HG03095 (cell line): ENCODE data around the gene KCNQ2.

Source experiments
- ATAC-seq: cut with Tn5 transposase; IDR thresholded peaks from one replicate; pipeline ENCODE4 v1.9.1; 2021; ENCODE audit warnings: moderate library complexity; ENCODE audit not compliant: unreplicated experiment

KCNQ2 gene

DNA sequence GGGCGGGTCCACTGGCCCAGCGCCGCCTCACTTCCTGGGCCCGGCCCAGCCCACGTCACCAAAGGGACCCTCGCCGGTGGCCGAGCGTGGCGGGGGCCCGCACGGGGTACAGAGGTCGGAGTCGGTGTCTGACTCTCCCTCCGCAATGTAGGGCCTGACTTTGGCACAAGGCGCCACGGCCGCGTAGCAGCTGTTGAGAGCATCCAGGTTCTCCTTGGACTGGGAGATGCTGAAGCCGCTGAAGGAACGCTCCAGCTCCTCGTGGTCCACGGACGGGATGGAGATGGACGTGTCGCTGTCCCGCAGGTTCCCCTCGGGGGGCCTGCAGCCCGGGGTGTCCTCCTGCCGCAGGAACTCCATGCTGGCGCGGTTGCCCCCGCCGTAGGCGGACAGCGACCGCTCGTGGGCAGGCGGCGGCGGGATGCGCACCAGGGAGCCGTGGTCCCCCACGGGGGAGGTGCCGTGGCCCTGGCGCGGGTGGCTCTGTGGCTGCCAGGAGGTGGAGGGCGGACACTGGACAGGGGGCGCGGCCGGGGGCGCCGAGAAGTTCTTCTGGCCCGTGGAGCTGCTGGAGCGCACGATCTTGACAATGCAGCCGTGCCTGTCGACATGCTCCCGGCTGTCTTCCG, 65.7 kb downstream of the KCNQ2 start:
- no peak for ATAC-seq

DNA sequence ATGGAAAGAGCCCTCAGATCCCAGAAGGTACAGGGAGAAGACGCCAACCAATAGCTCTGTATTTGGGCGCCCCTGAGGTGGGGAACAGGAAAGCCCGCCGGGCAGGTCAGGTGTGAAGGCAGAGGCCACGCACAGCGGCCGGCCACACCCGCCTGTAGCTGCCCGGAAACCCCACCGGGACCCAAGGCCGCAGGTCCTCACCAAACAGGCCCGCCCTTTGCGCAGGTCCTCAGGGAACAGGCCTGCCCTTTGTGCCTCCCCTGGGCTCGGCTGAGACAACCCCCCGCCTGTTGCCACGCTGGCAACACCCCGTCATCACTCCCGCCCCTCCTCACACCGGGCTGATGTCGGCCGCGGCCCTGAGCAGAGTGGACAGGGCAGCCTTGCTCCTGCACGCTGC, 66.4 kb downstream of the KCNQ2 start:
- no peak for ATAC-seq

DNA sequence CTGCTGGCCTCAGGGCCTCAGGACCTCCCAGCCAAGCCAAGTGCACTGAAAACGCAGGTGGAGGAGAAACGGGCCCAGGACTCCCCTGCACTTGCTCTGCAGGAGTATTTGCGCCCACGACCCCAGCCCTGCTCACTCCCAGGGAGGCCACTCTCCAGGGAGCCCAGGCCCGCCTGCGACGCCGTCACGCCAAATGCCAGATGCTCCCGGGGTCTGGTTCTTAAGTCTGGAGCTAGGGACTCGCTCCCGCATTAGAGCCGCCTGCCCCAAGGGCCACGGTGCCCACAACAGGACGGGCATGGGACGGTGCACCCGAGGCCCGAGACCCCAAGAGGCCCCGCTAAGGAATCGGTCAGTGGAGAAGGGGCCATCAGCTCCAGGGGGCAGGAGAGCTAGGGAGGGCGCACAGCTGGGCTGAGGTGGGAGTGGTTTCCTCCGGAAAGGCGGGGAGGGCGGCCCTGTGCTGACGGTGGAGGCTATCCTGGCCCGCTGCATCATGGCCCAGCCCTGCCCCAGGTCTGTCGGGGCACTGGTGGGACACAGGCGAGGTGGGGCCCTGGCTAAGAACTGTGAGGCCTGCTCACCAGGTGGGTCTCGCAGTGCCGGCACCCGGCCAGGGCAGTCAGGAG, 67.2 kb downstream of the KCNQ2 start:
- ATAC-seq: no peak

DNA sequence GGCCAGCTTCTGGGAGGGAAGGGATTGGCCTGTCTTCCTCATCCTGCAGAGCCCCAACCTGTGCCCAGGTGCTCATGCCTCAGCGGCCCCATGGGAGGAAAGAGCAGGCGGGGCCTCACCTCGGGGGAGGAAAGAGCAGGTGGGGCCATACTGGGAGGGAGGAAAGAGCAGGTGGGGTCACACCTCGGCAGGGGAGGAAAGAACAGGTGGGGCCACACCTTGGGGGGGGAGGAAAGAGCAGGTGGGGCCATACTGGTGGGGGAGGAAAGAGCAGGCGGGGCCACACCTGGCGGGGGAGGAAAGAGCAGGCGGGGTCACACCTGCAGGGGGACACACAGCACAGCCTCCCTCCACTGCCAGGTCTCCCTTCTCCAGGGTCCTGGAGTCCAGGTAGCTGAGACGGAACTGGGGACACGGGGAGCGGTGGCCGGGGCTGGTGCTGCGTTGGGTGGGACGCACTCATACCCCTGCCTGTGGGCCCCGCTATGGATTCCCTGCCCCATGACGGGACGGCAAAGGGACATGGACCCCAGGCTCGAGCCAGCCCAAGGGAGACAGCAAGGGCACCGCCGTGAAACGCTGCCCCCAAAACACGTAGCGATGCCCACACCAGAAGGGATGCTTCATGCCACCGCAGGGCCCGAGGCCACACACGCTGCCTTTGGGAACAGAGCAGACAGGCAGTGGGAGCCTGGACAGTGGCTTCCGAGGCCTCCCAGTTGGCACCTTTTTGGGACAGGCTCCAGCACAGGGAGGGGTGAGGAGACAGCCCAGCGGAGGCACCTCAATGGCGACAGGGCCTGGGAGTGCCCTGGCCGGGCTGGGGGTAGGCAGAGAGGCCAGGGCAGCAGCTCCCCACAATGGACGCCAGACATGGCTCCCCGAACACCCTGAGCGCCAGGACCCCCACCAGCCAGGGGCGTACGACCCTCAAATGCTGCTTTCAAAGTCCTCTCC, 68.0 kb downstream of the KCNQ2 start:
- no peak for ATAC-seq

DNA sequence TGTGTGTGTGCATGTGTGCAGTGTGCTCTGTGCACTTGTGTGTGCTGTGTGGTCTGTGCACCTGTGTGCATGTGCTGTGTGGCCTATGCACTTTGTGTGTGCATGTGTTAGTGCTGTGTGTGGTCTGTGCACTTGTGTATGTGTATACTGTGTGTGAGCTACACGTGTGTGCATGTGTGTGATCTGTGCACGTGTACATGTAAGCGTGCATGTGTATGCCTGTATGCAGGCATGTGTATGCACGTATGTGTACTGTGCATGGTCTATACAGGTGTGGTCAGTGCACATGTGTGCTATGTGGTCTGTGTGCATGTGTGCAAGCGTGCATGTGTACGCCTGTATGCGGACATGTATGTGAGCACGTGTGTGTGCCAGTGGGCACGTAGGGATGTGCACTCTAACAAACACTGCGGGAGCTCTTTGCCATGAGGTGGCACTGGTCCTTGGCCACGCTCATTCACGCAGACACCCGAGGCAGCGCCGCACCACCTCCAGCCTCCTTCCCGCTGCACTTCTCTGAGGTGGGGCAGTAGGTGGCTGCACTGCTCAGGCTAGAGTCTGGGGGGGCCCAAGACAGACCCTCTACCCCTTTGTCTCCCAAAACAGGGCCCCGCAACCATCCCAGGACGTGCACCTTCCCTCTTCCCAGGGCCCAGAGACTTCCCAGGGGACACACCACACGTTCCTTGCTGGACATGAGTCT, 68.9 kb downstream of the KCNQ2 start:
- ATAC-seq: no peak

DNA sequence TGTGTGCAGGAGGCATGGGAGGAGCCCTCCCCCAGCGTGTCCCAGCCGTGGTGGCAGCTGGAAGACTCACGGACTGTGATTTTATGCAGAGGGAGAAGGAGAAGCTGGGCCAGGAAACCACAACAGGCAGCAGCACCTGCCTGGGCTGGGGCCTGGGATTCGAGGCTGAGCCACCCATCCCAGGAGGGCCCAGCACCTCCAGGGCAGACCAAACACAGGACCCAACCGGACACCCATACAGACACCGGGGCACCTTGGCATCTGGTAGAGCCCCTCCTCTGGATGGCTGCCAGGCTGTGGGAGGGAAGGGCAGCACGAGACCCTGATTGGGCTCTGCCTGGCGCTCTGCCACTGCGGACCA, 69.6 kb downstream of the KCNQ2 start:
- ATAC-seq: no peak

DNA sequence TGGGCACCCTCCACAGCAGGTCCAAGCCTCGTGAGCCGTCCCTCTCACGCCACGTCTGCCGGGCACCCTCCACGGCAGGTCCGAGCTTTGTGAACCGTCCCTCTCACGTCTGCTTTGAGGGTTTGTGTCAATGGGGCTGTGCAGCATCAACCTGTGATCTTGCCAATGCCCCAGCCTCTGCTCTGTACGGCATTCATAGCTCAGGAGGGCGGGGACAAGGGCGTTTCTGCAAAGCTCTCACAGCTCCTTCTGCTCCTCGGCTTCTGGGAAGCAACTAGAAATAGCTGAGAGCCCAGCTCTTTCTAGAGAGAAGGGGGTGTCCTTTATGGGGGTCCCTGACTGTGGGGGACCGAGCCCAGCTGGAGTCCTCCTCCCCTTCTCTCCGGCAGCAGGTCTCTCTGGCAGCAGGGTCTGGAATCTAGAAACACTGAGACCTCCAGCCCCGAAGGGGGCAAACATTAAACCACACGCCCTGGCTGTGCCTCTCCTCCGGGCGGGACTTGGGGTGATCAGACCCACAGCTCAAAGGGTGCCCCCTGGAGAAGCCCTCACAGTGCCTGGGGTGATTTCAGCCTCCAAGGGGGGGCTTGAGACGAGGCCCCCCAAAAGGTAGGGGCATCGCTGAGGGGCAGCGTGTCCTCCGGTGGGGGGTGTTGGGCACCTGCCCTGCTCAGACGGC, 70.1 kb downstream of the KCNQ2 start:
- no peak for ATAC-seq

DNA sequence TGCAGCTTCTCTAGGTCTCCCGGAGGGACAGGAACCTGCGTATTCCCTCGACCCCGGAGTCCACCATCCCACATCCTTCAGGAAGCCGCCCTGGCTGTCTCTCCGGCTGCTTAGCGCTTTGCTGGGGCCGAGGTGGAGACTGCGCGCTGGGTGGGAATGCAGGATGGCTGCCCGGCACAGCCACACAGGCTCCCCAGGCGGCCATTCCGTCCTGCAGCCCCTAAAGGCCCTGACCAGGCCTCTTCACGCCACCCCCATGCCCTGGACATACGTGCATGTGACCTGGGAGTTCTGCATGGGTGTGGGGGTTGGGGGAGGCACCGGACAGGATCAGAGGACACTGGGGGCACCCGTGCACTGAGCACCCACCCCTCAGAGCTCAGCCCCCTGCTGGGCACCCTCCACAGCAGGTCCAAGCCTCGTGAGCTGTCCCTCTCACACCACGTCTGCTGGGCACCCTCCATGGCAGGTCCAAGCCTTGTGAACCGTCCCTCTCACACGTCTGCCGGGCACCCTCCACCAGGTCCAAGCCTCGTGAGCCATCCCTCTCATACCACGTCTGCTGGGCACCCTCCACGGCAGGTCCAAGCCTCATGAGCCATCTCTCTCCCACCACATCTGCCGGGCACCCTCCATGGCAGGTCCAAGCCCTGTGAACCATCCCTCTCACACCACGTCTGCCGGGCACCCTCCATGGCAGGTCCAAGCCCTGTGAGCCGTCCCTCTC, 70.9 kb downstream of the KCNQ2 start:
- ATAC-seq: no peak

DNA sequence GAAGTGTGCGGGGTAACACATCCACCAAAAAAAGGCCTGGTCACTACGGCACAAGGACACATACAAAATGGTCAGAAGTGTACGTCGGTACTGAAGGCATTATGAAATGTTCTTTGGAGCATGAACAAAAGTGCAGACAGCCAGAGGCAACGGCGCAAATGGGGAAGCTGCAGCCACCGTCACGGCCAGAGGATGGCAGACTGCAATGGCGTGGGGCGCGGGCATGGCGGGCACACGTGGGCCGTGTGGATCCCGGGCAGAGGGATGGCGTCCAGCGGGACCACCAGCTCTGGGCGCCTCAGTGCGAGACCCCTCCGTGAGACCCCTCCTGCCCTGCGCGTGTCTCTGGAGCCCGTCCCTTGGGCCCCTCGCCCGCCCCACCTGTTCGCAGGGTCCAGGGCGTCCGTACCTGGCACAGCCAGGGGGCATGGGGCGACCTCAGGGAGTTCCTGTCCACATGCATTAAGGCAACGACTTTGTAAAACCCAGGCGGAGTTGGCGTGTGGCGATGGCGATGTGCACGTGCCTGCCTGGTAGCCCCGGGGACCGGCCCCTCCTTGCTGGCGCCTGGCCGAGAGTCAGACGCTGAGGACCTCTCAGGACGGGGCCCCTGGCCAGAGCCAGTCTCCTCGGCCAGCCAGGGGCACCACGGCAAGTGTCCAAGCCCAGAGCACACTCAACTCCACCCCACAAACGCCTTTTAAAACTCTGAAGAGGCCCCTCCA, 71.8 kb downstream of the KCNQ2 start:
- ATAC-seq: no peak

DNA sequence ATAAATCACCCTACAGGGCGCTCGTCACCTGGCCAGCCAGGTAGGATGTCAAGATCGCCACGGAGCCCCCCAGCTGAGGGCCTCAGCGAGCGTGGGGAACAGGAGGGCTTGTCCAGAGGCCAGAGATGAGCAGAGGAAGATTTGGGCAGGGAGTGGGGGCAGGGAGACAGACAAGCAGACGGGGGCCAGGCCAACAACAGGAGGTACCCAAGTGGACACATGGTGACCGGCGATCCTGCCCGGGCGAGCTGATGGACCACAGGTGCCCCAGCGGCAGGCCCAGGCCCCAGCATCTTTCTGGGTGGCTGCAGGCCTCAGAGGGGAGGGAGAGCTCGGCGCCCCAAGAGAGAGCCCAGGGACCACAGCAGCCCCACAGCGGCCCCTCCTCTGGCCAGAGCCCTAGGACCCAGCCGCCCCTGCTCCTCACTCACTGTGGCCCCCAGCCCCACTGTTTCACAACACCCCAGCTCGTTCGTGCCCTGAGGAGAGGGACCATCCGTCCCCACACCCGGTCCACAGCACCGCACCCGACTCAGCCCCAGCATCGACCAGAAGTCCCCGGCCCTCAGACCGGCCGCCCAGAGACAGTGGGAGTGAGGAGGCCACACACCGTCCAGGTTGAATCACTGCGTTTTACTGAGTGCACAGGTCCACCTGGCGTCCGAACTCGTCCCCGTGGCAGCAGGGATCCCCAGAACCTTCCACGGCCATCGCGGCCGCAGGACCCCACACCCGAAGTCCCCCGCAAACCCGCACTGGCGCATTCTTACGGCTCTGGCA, 72.7 kb downstream of the KCNQ2 start:
- ATAC-seq: no peak

DNA sequence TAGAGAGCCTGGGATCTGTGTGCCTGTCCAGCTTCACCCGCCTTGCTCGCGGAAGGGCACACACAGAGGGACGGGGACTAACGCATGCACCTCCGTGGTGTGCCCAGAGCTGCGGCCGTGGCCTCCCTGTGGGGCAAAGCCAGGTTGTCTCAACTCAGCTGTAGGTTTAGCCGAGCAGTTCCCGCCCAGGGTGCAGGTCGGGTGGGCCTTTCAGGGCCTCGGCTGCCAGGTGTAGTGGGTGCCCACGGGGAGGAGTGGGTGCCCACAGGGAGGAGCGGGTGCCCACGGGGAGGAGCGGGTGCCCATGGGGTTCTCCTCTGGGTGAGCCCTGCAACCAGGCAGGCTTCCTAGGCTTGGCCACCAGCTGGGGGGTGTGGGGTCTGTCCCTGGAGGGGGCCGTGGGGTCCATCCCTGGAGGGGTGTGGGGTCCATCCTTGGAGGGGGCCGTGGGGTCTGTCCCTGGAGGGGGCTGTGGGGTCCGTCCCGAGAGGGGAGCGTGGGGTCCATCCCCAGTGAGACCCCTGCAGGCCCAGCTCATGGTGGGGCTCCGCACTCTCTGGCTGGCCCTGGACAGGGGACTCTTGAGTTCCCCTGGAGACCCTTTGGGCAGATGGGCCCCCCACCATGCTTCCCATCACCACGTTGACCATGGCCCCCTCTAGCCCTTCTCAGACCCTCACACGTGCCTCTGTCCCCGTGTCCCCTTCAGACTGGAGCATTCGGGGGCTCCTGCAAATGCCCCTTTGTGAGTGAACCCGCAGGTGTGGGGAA, 73.5 kb downstream of the KCNQ2 start:
- ATAC-seq: no peak

DNA sequence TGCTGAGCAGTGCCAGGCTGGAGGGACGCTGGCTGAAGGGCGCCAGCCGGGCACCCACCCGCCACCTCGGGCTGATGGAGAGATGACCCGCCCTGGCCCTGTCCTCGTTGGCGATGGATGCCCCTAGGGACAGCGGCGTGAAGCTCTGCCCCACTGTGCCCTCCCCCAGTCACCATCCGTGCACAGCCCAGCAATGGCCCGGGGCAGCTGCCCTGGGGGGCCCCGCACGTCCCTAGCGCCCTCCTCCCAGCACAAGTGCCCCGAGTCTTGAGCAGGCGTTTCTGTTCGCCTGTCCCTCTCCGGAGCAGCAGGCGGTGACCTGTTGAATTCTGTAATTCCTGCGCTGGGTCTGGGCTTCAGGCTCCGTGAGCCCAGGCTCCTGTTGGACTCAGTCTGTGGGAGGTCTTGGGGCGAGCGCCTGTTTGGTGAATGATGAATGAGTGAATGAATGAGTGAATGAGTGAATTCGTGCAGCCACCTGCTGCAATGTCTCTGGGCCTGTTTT, 74.5 kb downstream of the KCNQ2 start:
- ATAC-seq: no peak

DNA sequence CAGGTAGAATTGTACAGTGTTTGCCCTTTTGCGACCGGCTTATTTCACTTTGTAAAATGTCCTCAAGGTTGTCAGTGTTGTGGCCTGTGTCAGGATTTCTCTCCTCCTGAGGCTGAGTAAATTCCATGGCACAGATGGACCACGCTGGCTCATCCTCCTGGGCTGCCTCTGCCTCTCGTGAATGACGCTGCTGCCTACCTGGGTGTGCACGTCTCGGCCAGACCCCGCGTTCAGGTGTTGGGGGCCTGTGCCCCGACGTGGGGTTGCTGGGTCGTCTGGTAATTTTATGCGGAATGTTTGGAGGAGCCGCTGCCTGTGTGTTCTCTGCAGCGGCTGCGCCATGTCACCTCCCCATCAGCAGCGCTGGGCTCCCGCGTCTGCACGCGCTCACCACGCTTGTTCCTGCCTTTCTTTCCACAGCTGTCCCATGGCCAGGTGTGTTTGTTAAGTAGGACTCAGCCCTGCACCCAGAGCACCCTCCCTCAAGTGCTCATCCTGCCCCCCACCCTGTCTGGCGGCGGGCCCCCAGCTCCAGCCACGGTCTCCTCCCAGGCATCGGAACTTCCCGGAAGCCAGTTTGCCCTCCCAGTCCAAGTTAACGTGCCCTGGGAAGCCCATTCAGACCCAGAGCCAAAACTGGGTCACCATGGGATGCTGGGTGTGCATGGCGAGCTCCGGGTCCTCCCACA, 75.2 kb downstream of the KCNQ2 start:
- no peak for ATAC-seq

DNA sequence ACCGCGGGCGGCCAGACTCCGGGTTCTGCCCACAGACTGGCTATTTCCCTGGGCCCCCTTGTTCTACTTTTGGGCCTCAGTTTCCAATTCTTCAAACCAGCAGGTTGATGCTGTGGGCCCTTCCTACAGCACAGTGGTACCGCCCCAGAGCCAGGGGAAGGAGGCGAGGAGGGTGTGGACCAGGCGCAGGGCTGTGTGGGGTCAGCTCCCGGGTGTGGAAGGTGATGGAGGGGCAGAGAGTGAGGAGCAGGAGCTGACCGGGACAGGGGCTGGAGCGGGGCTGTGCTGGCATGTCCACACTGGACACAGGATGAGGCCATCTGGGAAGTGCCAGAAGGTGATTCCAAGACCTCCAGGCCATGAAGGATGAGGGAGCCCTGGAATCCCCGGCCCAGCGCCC, 76.2 kb downstream of the KCNQ2 start:
- ATAC-seq: no peak

DNA sequence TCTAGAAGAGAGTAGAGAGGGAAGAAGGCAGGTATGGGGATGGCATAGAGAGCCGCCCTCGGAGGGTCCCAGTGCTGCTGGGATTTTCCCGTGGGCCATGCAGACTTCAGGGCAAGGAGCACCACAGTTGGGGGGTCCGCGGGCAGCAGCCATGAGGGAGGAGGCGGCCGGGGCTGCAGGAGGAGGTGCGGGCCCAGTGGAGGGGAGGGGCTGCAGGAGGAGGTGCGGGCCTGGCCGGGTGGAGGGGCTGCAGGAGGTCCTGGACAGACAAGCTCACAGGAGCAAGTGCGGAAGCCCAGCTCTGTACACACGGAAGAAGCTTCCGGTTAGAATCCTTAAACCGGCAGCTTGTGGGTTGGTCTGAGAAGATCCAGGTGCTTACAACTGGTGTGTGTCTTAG, 76.7 kb downstream of the KCNQ2 start:
- no peak for ATAC-seq

DNA sequence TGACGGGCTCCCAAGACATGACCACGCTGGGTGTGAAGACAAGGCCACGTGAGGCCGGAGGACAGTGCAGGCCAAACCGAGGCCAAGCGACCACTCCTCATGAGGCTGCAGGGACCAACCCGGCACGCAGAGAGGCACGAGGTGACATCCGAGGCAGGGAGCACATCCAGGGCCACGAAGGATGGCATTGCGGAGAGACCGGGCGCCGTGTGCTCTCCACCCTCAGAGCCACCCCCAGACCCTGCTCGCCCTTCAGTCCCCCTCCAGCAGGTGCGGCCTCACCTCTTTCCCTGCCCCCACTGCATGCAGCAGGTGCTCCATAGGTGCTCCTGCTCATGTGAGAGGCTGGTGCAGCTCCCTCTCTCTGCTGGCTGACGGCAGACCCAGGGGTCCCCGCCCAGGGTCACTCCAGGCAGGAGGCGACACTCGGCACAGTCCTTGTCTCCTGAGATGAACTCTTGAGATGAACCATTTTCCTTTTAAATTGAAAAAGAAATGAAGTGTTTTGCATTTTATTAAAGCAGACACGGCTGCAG, 77.5 kb downstream of the KCNQ2 start:
- ATAC-seq: no peak
